ENCODE data around the gene XXYLT1. TPM values are rescaled to one million over a fixed set of nuclear protein-coding genes. Genes with fewer than 3 reads are reported as not detected.

The XXYLT1 gene
- polyA plus RNA-seq, 1 donor (not counting 4 experiments of a cell fraction or from before 2014, with no cell fraction given) = 11.1 TPM

GRCh38 chr3:195099951-195100785, 170.8 kb downstream of the XXYLT1 start:
- Histone ChIP-seq H3K27ac (ENCODE audit: control insufficient read depth, insufficient read depth, low read length) (no peak overlapping the region), H3K4me2 (ENCODE audit: control insufficient read depth, extremely low read depth, insufficient read depth, low read depth, low read length) (no peak overlapping the region), H3K27me3 (ENCODE audit: control insufficient read depth, extremely low read depth, insufficient read depth, low read length) (no peaks in the 10 kb centered on the region), H3K79me2 (ENCODE audit: control insufficient read depth, insufficient read depth, low read length) (no peaks in the 10 kb centered on the region), H3K9ac (ENCODE audit: control insufficient read depth, extremely low read depth, insufficient read depth, low read length) (no peak overlapping the region), H3K4me3 (ENCODE audit: control insufficient read depth in 2 of 3, extremely low read depth in 1 of 3, insufficient read depth in 2 of 3, low read depth in 1 of 3, low read length in 3 of 3) (no peak overlapping the region), H4K20me1 (ENCODE audit: control insufficient read depth, extremely low read depth, insufficient read depth, low read length) (no peaks in the 10 kb centered on the region), H3K9me3 (ENCODE audit: control insufficient read depth, low read depth, low read length) (peaks cover 3% of the 10 kb centered on the region), H3K9me1 (ENCODE audit: control insufficient read depth, extremely low read depth, insufficient read depth, low read length) (no peaks in the 10 kb centered on the region), H3K36me3 (ENCODE audit: control insufficient read depth in 2 of 2, extremely low read depth in 1 of 2, insufficient read depth in 2 of 2, low read length in 2 of 2) (no peaks in the 10 kb centered on the region), H3K4me1 (ENCODE audit: control insufficient read depth, extremely low read depth, insufficient read depth, low read length) (peaks cover 39% of the 10 kb centered on the region), H2AFZ (ENCODE audit: control insufficient read depth, low read length) (no peak overlapping the region)
- FAIRE-seq (no peak), DNase-seq (ENCODE audit: low read depth, low spot score) (no peak)
- TF ChIP-seq, protein P1, sequence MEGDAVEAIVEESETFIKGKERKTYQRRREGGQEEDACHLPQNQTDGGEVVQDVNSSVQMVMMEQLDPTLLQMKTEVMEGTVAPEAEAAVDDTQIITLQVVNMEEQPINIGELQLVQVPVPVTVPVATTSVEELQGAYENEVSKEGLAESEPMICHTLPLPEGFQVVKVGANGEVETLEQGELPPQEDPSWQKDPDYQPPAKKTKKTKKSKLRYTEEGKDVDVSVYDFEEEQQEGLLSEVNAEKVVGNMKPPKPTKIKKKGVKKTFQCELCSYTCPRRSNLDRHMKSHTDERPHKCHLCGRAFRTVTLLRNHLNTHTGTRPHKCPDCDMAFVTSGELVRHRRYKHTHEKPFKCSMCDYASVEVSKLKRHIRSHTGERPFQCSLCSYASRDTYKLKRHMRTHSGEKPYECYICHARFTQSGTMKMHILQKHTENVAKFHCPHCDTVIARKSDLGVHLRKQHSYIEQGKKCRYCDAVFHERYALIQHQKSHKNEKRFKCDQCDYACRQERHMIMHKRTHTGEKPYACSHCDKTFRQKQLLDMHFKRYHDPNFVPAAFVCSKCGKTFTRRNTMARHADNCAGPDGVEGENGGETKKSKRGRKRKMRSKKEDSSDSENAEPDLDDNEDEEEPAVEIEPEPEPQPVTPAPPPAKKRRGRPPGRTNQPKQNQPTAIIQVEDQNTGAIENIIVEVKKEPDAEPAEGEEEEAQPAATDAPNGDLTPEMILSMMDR (optimal IDR thresholded peaks at IDR 0.05 in 1 of 3, IDR thresholded peaks at IDR 0.05 in 1 of 3, conservative IDR thresholded peaks at IDR 0.05 in 1 of 3; ENCODE audit: extremely low read depth in 1 of 3, insufficient read depth in 2 of 3, low read length in 3 of 3) = no peak
- TF ChIP-seq EZH2 (IDR thresholded peaks at IDR 0.05; ENCODE audit: low read length) = no peak
- dilution Hi-C loops (cut with MboI; ENCODE audit: extremely low pct_ligation_motif_present, low sequenced_read_pairs) = no loop called here

- TF ChIP-seq, protein P1 (optimal IDR thresholded peaks at IDR 0.05 in 1 of 3, IDR thresholded peaks at IDR 0.05 in 1 of 3, conservative IDR thresholded peaks at IDR 0.05 in 1 of 3; ENCODE audit: extremely low read depth in 1 of 3, insufficient read depth in 2 of 3, low read length in 3 of 3) = no peak
- TF ChIP-seq EZH2 (IDR thresholded peaks at IDR 0.05; ENCODE audit: low read length) = no peak
- H3K4me1 ChIP-seq (ENCODE audit: control insufficient read depth, extremely low read depth, insufficient read depth, low read length) = peaks cover 41% of the 10 kb centered on the region
- no peak for DNase-seq (ENCODE audit: low read depth, low spot score)
- no peaks in the 10 kb centered on the region for H4K20me1 ChIP-seq (ENCODE audit: control insufficient read depth, extremely low read depth, insufficient read depth, low read length)
- no peak overlapping the region for H3K9ac ChIP-seq (ENCODE audit: control insufficient read depth, extremely low read depth, insufficient read depth, low read length)
- no peaks in the 10 kb centered on the region for H3K9me1 ChIP-seq (ENCODE audit: control insufficient read depth, extremely low read depth, insufficient read depth, low read length)
- H3K27ac ChIP-seq (ENCODE audit: control insufficient read depth, insufficient read depth, low read length) = no peak overlapping the region
- no peaks in the 10 kb centered on the region for H3K36me3 ChIP-seq (ENCODE audit: control insufficient read depth in 2 of 2, extremely low read depth in 1 of 2, insufficient read depth in 2 of 2, low read length in 2 of 2)
- H3K9me3 ChIP-seq (ENCODE audit: control insufficient read depth, low read depth, low read length) = peaks cover 3% of the 10 kb centered on the region
- H3K4me3 ChIP-seq (ENCODE audit: control insufficient read depth in 2 of 3, extremely low read depth in 1 of 3, insufficient read depth in 2 of 3, low read depth in 1 of 3, low read length in 3 of 3) = no peak overlapping the region
- no peaks in the 10 kb centered on the region for H3K79me2 ChIP-seq (ENCODE audit: control insufficient read depth, insufficient read depth, low read length)
- H3K27me3 ChIP-seq (ENCODE audit: control insufficient read depth, extremely low read depth, insufficient read depth, low read length) = no peaks in the 10 kb centered on the region
- no peak overlapping the region for H3K4me2 ChIP-seq (ENCODE audit: control insufficient read depth, extremely low read depth, insufficient read depth, low read depth, low read length)
- FAIRE-seq = no peak
- dilution Hi-C loops (cut with MboI; ENCODE audit: extremely low pct_ligation_motif_present, low sequenced_read_pairs) = no loop called here
- H2AFZ ChIP-seq (ENCODE audit: control insufficient read depth, low read length) = no peak overlapping the region
Measured at GRCh38 chr3:195098741-195099525, 172.0 kb downstream of the XXYLT1 start.
